Sigmoid colon (tissue), 4 donors: ENCODE measurements around the gene TNF.

Source experiments
- CTCF ChIP-seq, 4 experiments: fragments of 450-650 bp in 3 of 4; fragments of 200-600 bp in 1 of 4; IDR thresholded peaks; one replicate each; pipeline ENCODE4 v1.5.1; 2016 to 2019; ENCODE audit warnings: antibody characterized with exemption in 4 of 4, mild to moderate bottlenecking in 3 of 4, moderate library complexity in 2 of 4
- POLR2A ChIP-seq, 2 donors: fragments of 450-650 bp; IDR thresholded peaks; one replicate each; pipeline ENCODE4 v1.6.1; 2016; ENCODE audit warnings: antibody characterized with exemption in 2 of 2, mild to moderate bottlenecking in 2 of 2, moderate library complexity in 2 of 2
- POLR2AphosphoS5 ChIP-seq, 4 donors: sonication (generic); formaldehyde crosslinking; IDR thresholded peaks; one replicate each; pipeline ENCODE4 v1.6.1; 2017; ENCODE audit warnings: antibody characterized with exemption in 4 of 4

- TF ChIP-seq CTCF (IDR thresholded peaks at IDR 0.05) (no peak), POLR2AphosphoS5 (IDR thresholded peaks at IDR 0.05) (no peak), POLR2A (IDR thresholded peaks at IDR 0.05) (no peak)
These were observed 42.5 kb upstream of the TNF start for GRCh38 chr6:31532644-31533454.
